Measurements from ENCODE around the gene DNAH14. TPM values are rescaled to one million over a fixed set of nuclear protein-coding genes. Genes with fewer than 3 reads are reported as not detected.

DNAH14 gene
- total and polyA plus RNA-seq, 10 of the 15 experiments (the other 5 are each of a cell fraction or from before 2014, with no cell fraction given) = 2.0 to 7.9 (median 4.8) TPM

GRCh38 chr1:224882264-224882663 is 47.2 kb upstream of the DNAH14 start:
- no peak overlapping the region for H3K4me2 ChIP-seq (ENCODE audit: control insufficient read depth, insufficient read depth)
- intact Hi-C loops (cut with micrococcal nuclease; ENCODE audit: unreplicated experiment) = no loop called here
- no peaks in the 10 kb centered on the region for H3K27me3 ChIP-seq (replicated peaks in 1 of 2; ENCODE audit: control insufficient read depth in 2 of 2, insufficient read depth in 2 of 2, low read length in 1 of 2)
- BruUV-seq (replicated peaks) = no TSS peak
- H3K4me3 ChIP-seq = no peak overlapping the region
- no peak overlapping the region for H3K9ac ChIP-seq (ENCODE audit: control insufficient read depth, insufficient read depth, low read length)
- SMC1A ChIA-PET (ENCODE audit: uncharacterized antibody, unreplicated experiment) = interaction anchor here (1.0 to 6.6 kb wide), 7 partner anchors 12 to 369 kb away, joined by 3 to 46 read pairs (median 6); no protein-coding TSS in a partner anchor
- H3K4me1 ChIP-seq (ENCODE audit: control insufficient read depth, insufficient read depth, low read length) = no peaks in the 10 kb centered on the region
- 0% methylated on average over 4 of the region's 4 CpGs for WGBS (ENCODE audit: insufficient coverage, insufficient replicate concordance, low lambda C conversion rate, missing lambda C conversion rate)
- H3K27ac ChIP-seq (ENCODE audit: control insufficient read depth, insufficient read depth) = no peak overlapping the region
- FAIRE-seq (no peak), ATAC-seq (no peak), DNase-seq (ENCODE audit: low read depth, low spot score) (no peak)
- POLR2A ChIA-PET = interaction anchor here (1.1 to 1.9 kb wide), 2 partner anchors 12 to 144 kb away, joined by 6 to 10 read pairs; no protein-coding TSS in a partner anchor
- H3K79me2 ChIP-seq (ENCODE audit: control insufficient read depth, insufficient read depth, low read length) = no peaks in the 10 kb centered on the region
- RAD21 ChIA-PET (ENCODE audit: unreplicated experiment) = interaction anchor here (0.7 to 3.5 kb wide), 3 partner anchors 24 to 40 kb away, joined by 3 to 17 read pairs (median 10); no protein-coding TSS in a partner anchor
- no peak overlapping the region for H2AFZ ChIP-seq (ENCODE audit: control insufficient read depth, low read depth, low read length)
- no peaks in the 10 kb centered on the region for H3K36me3 ChIP-seq (ENCODE audit: control insufficient read depth in 2 of 2, insufficient read depth in 2 of 2, low read length in 1 of 2)
- H3K9me3 ChIP-seq (replicated peaks; ENCODE audit: control insufficient read depth, insufficient read depth, low read length) = no peaks in the 10 kb centered on the region; the same call in 2 of the 3 replicates
- in situ Hi-C loops (cut with MboI) = no loop called here
- H4K20me1 ChIP-seq (ENCODE audit: control insufficient read depth, insufficient read depth) = no peaks in the 10 kb centered on the region
- TF ChIP-seq HSF1 (IDR thresholded peaks at IDR 0.05; ENCODE audit: low read depth, low read length) (no peak), ZNF384 (IDR thresholded peaks at IDR 0.05; ENCODE audit: borderline replicate concordance, low read depth, low read length) (no peak), PKNOX1 (IDR thresholded peaks at IDR 0.05) (no peak), CHD1 (IDR thresholded peaks at IDR 0.05; ENCODE audit: low read depth, low read length) (no peak), RAD21 (IDR thresholded peaks at IDR 0.05; ENCODE audit: insufficient read depth, low read depth, low read length) (no peak), CEBPZ (IDR thresholded peaks at IDR 0.05; ENCODE audit: low read depth, low read length) (no peak), TCF3 (IDR thresholded peaks at IDR 0.05; ENCODE audit: borderline replicate concordance, insufficient read depth, low read depth, low read length) (no peak), KAT2A (conservative IDR thresholded peaks at IDR 0.05; ENCODE audit: control insufficient read depth, low read depth, low read length) (no peak), BHLHE40 (IDR thresholded peaks at IDR 0.05; ENCODE audit: borderline replicate concordance in 1 of 2, low read depth in 2 of 2, low read length in 1 of 2) (no peak), DPF2 (IDR thresholded peaks at IDR 0.05) (no peak), REST (IDR thresholded peaks at IDR 0.05; ENCODE audit: low read depth, low read length) (no peak), FOXK2 (IDR thresholded peaks at IDR 0.05) (no peak)
- CTCF ChIA-PET = interaction anchor here (0.7 to 4.3 kb wide), 3 partner anchors 12 to 40 kb away, joined by 3 to 26 read pairs (median 13); no protein-coding TSS in a partner anchor

Measured in GM12878 (cell line).